Neural progenitor cell (in vitro differentiated cells): ENCODE data around the gene RASGRF2. TPM values are rescaled to one million over a fixed set of nuclear protein-coding genes. Genes with fewer than 3 reads are reported as not detected.

Experiments
- DNase-seq: peaks from one replicate; pipeline ENCODE4 v3.0.0-alpha.2; 2016; ENCODE audit warnings: low spot score
- H2AFZ ChIP-seq: fragments of 200-600 bp; sonication (generic); replicated peaks from 2 replicates; pipeline ENCODE4 v1.6.1; 2016; ENCODE audit warnings: antibody characterized with exemption
- H3F3A ChIP-seq: fragments of 200-600 bp; sonication (generic); 2 replicates; pipeline ENCODE4 v1.6.1; 2016; ENCODE audit warnings: antibody characterized with exemption, low read depth
- H3K27ac ChIP-seq: fragments of 200-600 bp; sonication (generic); 2 replicates; pipeline ENCODE4 v1.5.1; 2016; ENCODE audit warnings: mild to moderate bottlenecking
- H3K27me3 ChIP-seq: fragments of 200-600 bp; sonication (generic); 2 replicates; pipeline ENCODE4 v1.6.1; 2016; ENCODE audit warnings: mild to moderate bottlenecking, moderate library complexity
- H3K36me3 ChIP-seq: fragments of 200-600 bp; sonication (generic); 2 replicates; pipeline ENCODE4 v1.5.1; 2016
- H3K4me1 ChIP-seq: fragments of 200-600 bp; sonication (generic); 2 replicates; pipeline ENCODE4 v1.6.1; 2016; ENCODE audit warnings: mixed run types
- H3K4me2 ChIP-seq: fragments of 200-600 bp; sonication (generic); 2 replicates; pipeline ENCODE4 v1.6.1; 2016
- H3K4me3 ChIP-seq: fragments of 200-600 bp; sonication (generic); 2 replicates; pipeline ENCODE4 v1.5.1; 2016
- H3K79me2 ChIP-seq: fragments of 200-600 bp; sonication (generic); 2 replicates; pipeline ENCODE4 v1.6.1; 2016; ENCODE audit warnings: low read depth
- H3K9ac ChIP-seq: fragments of 200-600 bp; sonication (generic); 2 replicates; pipeline ENCODE4 v1.6.1; 2016
- H3K9me3 ChIP-seq: fragments of 200-600 bp; sonication (generic); 2 replicates; pipeline ENCODE4 v1.5.1; 2016; ENCODE audit warnings: low read depth
- H4K20me1 ChIP-seq: fragments of 200-600 bp; sonication (generic); 2 replicates; pipeline ENCODE4 v1.6.1; 2016; ENCODE audit warnings: low read depth
- H3K27ac Mint-ChIP-seq: 3 replicates; pipeline ENCODE4 v1.8.0; 2021; ENCODE audit warnings: mixed read lengths
- H3K27me3 Mint-ChIP-seq: 2 replicates; pipeline ENCODE4 v1.8.0; 2022; ENCODE audit warnings: low read depth, mild to moderate bottlenecking, inconsistent platforms, moderate library complexity, mixed read lengths; ENCODE audit not compliant: insufficient read depth
- H3K36me3 Mint-ChIP-seq: 3 replicates; pipeline ENCODE4 v1.8.0; 2021; ENCODE audit warnings: mixed read lengths
- H3K4me1 Mint-ChIP-seq: 3 replicates; pipeline ENCODE4 v1.8.0; 2021; ENCODE audit warnings: mixed read lengths
- H3K4me3 Mint-ChIP-seq: 3 replicates; pipeline ENCODE4 v1.8.0; 2021; ENCODE audit warnings: mild to moderate bottlenecking, moderate library complexity, mixed read lengths
- H3K9me3 Mint-ChIP-seq: 3 replicates; pipeline ENCODE4 v1.8.0; 2020; ENCODE audit warnings: mixed read lengths
- CTCF ChIP-seq: fragments of 200-600 bp; sonication (generic); IDR thresholded peaks from 2 replicates; pipeline ENCODE4 v1.5.1; 2017; ENCODE audit warnings: antibody characterized with exemption, mild to moderate bottlenecking
- EZH2 ChIP-seq: fragments of 200-600 bp; sonication (generic); IDR thresholded peaks from 2 replicates; pipeline ENCODE4 v1.6.1; 2017; ENCODE audit warnings: antibody characterized with exemption, mild to moderate bottlenecking, moderate library complexity
- EZH2phosphoT487 ChIP-seq: fragments of 200-600 bp; sonication (generic); IDR thresholded peaks from 2 replicates; pipeline ENCODE4 v1.6.1; 2017; ENCODE audit warnings: antibody characterized with exemption
- total RNA-seq: library from RNA; depleted of rRNA; stranded (reverse); fragments of >200 nt; gene quantifications from 2 replicates; pipeline ENCODE4 v1.2.3, GENCODE V29; 2015; ENCODE audit warnings: low replicate concordance

The RASGRF2 gene
- total RNA-seq, 1 donor from 2014 or later: 0.15 TPM

DNA sequence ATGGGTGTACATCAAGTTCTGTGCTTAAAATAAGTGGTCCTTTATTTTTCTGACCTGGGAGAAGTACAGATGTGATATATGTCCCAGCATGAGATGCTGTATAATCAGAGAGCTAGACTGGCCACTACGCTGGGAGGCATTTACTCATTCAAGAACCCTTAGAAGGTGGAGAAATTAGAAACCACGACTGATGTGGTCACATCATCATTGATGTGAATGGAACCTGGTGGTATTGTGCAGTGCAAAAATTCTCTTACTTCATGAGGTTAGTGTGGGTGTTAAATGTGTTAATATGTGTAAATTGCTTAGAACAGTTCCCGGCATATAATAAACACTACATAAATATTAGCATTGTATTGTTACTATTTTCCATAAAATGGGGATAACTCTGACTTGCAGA lies 203.5 kb downstream of the RASGRF2 start:
- Histone ChIP-seq H3K4me3 (no peak overlapping the region), H3K79me2 (no peaks in the 10 kb centered on the region), H3K27ac (no peak overlapping the region), H3K36me3 (no peaks in the 10 kb centered on the region), H2AFZ (no peak overlapping the region), H3K27me3 (no peaks in the 10 kb centered on the region), H3K9me3 (no peaks in the 10 kb centered on the region), H3K4me1 (no peaks in the 10 kb centered on the region), H4K20me1 (no peaks in the 10 kb centered on the region), H3F3A (no peaks in the 10 kb centered on the region), H3K9ac (no peak overlapping the region), H3K4me2 (no peak overlapping the region)
- Mint-ChIP-seq H3K4me3 (no peak overlapping the region), H3K27ac (no peak overlapping the region), H3K27me3 (no peaks in the 10 kb centered on the region), H3K36me3 (no peaks in the 10 kb centered on the region), H3K4me1 (peaks cover 16% of the 10 kb centered on the region), H3K9me3 (no peaks in the 10 kb centered on the region)
- DNase-seq: no peak
- no peak for TF ChIP-seq EZH2phosphoT487
- no peak for TF ChIP-seq EZH2

GRCh38 chr5:81164476-81164875 lies 204.3 kb downstream of the RASGRF2 start:
- H3K4me1 ChIP-seq: no peaks in the 10 kb centered on the region
- Mint-ChIP-seq H3K4me1 (peaks cover 18% of the 10 kb centered on the region), H3K27ac (no peak overlapping the region), H3K27me3 (peaks cover 3% of the 10 kb centered on the region), H3K4me3 (no peak overlapping the region), H3K9me3 (no peaks in the 10 kb centered on the region), H3K36me3 (no peaks in the 10 kb centered on the region)
- no peaks in the 10 kb centered on the region for H3K79me2 ChIP-seq
- H3K9ac ChIP-seq: no peak overlapping the region
- H3K27ac ChIP-seq: no peak overlapping the region
- no peak overlapping the region for H2AFZ ChIP-seq
- H3F3A ChIP-seq: no peaks in the 10 kb centered on the region
- no peaks in the 10 kb centered on the region for H3K36me3 ChIP-seq
- H3K9me3 ChIP-seq: no peaks in the 10 kb centered on the region
- TF ChIP-seq CTCF (no peak), EZH2 (no peak), EZH2phosphoT487 (no peak)
- no peak overlapping the region for H3K4me3 ChIP-seq
- no peaks in the 10 kb centered on the region for H3K27me3 ChIP-seq
- no peak for DNase-seq
- no peaks in the 10 kb centered on the region for H4K20me1 ChIP-seq
- no peak overlapping the region for H3K4me2 ChIP-seq

DNA sequence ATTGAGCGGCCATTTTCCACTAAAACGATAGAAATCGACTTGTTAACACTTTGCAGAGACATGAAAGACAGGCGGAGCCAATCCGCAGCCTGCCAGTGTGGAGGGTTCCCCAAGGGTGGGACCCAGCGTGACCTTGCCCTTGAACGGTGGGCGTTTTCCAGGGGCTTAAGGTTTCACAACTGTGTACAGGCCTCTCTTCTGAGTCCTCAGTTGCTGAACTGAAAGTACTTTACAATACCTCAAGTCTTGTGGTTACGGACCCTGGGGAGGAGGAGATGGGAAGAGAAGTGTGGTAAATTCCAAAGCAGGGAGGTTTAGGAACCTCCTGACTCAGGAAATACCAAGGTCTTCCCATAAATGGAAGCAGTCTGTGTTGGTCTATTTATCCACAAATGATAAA lies 204.8 kb downstream of the RASGRF2 start:
- TF ChIP-seq EZH2 (no peak), CTCF (no peak), EZH2phosphoT487 (no peak)
- Mint-ChIP-seq H3K4me3 (no peak overlapping the region), H3K36me3 (no peaks in the 10 kb centered on the region), H3K9me3 (no peaks in the 10 kb centered on the region), H3K27ac (no peak overlapping the region), H3K27me3 (peaks cover 4% of the 10 kb centered on the region), H3K4me1 (peaks cover 18% of the 10 kb centered on the region)
- Histone ChIP-seq H2AFZ (no peak overlapping the region), H3F3A (no peaks in the 10 kb centered on the region), H3K9me3 (no peaks in the 10 kb centered on the region), H3K36me3 (no peaks in the 10 kb centered on the region), H4K20me1 (no peaks in the 10 kb centered on the region), H3K79me2 (no peaks in the 10 kb centered on the region), H3K4me2 (no peak overlapping the region), H3K4me1 (no peaks in the 10 kb centered on the region), H3K27me3 (no peaks in the 10 kb centered on the region), H3K27ac (no peak overlapping the region), H3K4me3 (no peak overlapping the region), H3K9ac (no peak overlapping the region)
- DNase-seq: no peak

DNA sequence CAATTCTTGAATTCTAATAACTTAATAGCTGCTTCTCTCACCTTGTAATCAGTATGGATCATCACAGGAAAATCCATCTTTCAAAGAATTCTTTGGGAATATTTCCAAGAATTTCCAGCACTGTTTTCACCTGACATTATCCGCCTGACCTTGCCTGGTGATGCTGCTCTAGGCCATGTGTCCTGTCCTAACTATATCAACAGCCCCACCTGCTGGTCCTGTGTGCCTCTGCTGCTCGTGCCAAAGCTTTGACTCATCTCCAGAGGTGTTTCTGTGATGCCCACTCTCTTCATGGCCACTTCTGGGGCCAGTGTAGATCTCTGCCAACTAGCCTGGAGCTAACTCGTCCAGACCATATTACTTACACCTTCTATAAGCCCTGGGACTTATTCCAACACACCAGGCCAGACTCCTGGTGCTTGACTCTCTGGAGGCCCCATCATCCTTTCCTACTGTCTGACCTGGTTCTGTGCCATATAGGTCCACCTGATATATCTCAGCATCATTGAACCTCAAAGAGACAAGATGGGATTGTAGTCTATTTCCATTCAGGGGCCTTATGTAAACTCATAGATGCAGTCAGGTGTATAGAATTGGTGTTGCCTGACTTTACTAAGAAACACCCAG lies 205.4 kb downstream of the RASGRF2 start:
- H3K27me3 Mint-ChIP-seq: peaks cover 7% of the 10 kb centered on the region
- Histone ChIP-seq H3K4me1 (no peaks in the 10 kb centered on the region), H3K36me3 (no peaks in the 10 kb centered on the region), H3K9ac (no peak overlapping the region), H3F3A (no peaks in the 10 kb centered on the region), H3K27ac (no peak overlapping the region), H4K20me1 (no peaks in the 10 kb centered on the region), H3K27me3 (no peaks in the 10 kb centered on the region), H3K4me3 (no peak overlapping the region), H3K9me3 (no peaks in the 10 kb centered on the region), H3K4me2 (no peak overlapping the region), H2AFZ (no peak overlapping the region), H3K79me2 (no peaks in the 10 kb centered on the region)
- no peak overlapping the region for H3K4me3 Mint-ChIP-seq
- H3K36me3 Mint-ChIP-seq: no peaks in the 10 kb centered on the region
- H3K27ac Mint-ChIP-seq: peak overlapping the region; percentile 88
- peak; percentile 82 for DNase-seq
- H3K9me3 Mint-ChIP-seq: no peaks in the 10 kb centered on the region
- peaks cover 18% of the 10 kb centered on the region for H3K4me1 Mint-ChIP-seq
- no peak for TF ChIP-seq EZH2phosphoT487
- peak; percentile 84 for TF ChIP-seq CTCF
